Right renal cortex interstitium (tissue), 3 donors: ENCODE data around the gene TP53BP2. TPM values are rescaled to one million over a fixed set of nuclear protein-coding genes. Genes with fewer than 3 reads are reported as not detected.

Source experiments
- polyA plus RNA-seq, 3 donors: library from polyadenylated mRNA; unstranded; fragments of 120-200 nt; gene quantifications; one replicate each; pipeline ENCODE4 v1.2.1, GENCODE V29; 2013; ENCODE audit not compliant: insufficient read length in 3 of 3

The TP53BP2 gene
- polyA plus RNA-seq, 3 donors: 51.3 to 65.4 (median 59.7) TPM

Other genes starting within 250 kb of the TP53BP2 start
- gene CAPN8, start 180.2 kb downstream of the TP53BP2 start, polyA plus RNA-seq: 1 to 10 TPM; 1.0 to 1.6 (median 1.2) TPM
- 100 to 1,000 TPM; 182 to 202 (median 191) TPM for gene CAPN2, start 133.4 kb downstream of the TP53BP2 start, polyA plus RNA-seq